ENCODE measurements around the gene AP4B1.
A peak's percentile ranks its signal among the peaks of the same experiment; 100 is the strongest.

- peak in 3 of 6 experiments; percentile 26 to 44 (median 30) for TF ChIP-seq CTCF (IDR thresholded peaks at IDR 0.05)
- peak; percentile 40 to 87 (median 54) for TF ChIP-seq POLR2A (IDR thresholded peaks at IDR 0.05)
- TF ChIP-seq POLR2AphosphoS5 (IDR thresholded peaks at IDR 0.05), result peak; percentile 87 to 90
Measured at GRCh38 chr1:113928941-113929749, 24.5 kb upstream of the AP4B1 start, which contains the start of gene HIPK1.
